GM19452 (cell line): ENCODE measurements around the gene TTR.

Experiments
- ATAC-seq: cut with Tn5 transposase; IDR thresholded peaks from one replicate; pipeline ENCODE4 v1.9.1; 2021; ENCODE audit not compliant: unreplicated experiment

TTR gene

DNA sequence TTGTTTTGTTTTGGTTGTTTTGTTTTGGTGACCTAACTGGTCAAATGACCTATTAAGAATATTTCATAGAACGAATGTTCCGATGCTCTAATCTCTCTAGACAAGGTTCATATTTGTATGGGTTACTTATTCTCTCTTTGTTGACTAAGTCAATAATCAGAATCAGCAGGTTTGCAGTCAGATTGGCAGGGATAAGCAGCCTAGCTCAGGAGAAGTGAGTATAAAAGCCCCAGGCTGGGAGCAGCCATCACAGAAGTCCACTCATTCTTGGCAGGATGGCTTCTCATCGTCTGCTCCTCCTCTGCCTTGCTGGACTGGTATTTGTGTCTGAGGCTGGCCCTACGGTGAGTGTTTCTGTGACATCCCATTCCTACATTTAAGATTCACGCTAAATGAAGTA lies at the start of gene TTR:
Gene TTR, plus strand, starts transcription at position 250 of the 400 bp plus-strand sequence. Its CDS starts 26 bp downstream, at position 276.
- no peak for ATAC-seq

DNA sequence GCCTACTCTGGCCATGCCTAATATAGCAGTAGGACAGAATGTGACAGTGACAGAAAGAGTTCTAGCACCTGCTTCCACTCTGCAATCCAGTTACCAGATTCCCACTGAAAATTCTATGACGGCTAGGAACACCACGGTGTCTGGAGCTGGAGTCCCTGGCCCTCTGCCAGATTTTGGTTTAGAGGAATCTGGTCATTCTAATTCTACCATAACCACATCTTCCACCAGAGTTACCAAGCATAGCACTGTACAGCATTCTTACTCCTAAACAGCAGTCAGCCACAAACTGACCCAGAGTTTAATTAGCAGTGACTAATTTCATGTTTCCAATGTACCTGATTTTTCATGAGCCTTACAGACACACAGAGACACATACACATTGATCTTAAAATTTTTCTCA lies 45.2 kb upstream of the TTR start:
- no peak for ATAC-seq

DNA sequence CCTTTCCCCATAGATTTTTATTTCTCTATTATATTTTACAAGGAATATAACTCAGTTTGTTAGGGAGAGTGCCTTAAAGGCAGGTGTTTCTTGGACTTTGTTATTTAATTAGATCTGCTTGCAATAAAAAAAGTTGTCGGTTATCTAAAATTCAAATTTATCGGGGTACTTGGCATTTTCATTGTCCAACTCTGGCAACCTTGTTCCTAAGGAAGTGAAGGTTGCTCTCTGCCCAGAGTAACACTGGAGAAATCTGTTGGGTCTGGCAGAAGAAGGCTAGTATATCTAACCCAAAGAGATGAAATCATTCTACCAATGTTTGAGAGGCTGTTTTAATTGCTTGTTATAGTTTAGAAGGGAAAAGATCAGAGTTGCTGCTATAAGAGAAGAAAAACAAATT lies 42.8 kb upstream of the TTR start:
- ATAC-seq: no peak

DNA sequence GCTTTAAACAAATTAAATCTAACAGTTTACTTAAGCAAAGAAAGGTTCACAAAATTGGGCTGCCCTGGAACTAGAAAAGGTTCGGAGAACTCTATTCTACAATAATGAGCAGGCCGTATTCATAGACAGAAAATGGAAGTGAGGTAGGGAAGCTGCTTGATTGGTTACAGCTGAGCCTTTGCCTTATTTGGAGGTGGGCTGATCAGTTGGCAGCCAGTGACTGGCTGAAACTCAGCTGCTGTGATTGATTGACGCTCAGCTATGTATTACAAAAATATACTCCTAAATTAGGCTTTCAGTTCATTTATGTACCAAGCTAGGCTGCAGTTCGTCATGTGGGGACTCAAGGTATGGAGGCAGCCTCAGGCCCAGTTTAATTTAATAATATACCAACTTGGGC lies 42.3 kb upstream of the TTR start:
- ATAC-seq: no peak

DNA sequence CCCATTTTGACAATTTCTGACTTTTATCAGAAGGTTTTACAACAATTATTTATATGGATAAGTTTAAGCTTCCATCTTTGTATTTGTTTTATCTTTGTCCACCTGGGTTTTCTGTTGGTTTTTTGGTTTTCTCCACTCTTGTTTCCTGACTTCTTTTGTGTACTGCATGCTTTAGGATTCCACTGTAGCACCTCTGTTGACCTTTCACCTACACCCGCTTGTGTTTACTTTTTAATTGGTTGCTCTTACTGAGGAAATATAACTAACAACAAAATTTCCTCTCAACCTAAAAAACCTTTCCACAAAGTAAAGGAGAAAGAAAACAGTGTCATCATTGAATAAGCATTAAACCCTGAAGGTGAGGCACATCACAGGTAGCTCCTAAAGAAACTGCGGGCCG lies 39.8 kb upstream of the TTR start:
- ATAC-seq: no peak

DNA sequence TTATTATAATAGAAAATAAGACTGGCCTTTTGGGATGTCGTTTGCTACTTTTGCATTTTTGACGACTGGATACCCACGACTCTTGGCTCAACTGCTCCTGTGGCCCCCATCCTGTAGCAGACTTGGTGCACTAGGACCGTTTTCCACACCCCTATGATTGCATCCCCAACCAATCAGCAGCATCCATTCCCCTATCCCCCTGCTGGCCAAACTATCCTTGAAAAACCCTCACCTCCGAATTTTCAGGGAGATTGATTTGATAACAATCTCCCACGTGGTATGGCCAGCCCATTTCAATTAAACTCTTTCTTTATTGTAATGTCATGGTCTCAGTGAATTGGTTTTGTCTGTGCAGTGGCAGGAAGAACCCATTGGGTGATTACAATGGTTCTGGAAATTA lies 37.9 kb upstream of the TTR start:
- no peak for ATAC-seq

DNA sequence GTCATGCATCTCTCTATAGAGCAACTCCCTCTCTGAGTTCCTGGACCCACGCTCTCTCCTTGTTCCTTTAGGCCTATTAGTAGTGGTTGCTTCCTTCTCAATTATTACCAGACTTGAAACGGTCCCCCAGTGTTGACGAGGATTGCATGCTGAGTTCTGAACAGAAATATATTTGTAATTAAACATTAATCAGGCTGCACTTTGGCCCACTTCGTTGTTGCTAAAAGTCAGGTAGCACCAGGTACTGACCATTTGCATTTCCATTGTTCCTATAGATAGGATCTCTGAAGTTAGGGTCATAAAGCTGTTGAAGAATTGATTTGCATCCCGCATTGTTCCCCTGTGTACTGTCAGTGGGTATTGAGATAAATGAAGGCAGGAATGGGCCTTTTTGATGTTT lies 36.9 kb upstream of the TTR start:
- ATAC-seq: no peak

DNA sequence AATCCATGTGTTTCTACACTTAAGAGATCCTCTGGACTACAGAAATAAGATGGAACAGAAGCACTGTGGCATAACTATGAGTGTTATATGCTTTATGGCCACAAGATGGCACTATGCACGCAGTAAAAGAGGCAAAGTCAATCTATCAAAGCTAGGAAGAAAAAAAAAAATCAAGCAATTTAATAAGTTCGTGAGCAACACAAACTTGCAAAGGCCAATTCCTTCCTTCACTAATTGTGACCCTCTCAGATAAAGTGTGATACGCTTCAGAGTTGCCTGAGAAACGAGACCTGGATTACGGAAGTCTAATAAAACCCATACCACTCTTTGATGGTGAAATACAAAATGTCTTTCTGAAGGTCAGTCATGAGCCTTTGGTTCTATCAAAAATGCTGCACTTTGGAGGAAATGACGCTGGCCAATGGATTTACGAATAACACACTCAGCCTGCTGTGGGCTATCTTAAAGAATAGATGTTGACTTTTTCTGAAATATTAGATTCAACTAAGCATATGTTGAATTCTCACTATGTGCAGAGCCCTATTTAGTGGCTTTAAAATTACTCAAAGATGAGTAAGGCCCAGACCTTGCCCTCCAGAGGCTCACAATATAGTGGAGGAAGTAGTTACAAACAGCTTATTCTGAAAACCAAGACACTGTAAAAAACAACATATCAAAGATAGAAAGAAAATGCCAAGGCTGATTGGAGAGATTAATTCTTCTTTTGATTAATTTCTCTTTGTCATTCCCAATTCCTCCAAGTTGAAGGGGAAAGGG lies 35.5 kb upstream of the TTR start:
- ATAC-seq: peak; percentile 75

DNA sequence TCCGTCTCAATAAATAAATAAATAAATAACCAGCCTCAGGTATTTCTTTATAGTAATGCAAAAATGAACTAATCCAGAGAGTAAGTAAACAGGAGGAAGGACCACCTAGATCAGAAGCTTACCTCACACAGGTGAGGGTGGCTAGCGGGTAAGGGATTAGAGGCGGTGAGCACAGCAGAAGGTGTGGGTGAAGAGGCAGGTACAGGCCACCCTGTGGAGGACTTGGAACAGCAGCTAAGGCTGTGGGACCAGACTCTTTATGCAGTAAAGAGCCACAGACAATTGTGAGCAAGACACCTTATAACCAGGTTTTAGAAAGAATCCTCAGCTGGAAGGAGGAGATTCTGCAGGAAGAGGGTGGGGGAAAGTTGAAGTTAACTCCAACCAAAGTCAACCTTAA lies 34.2 kb upstream of the TTR start:
- ATAC-seq: no peak

DNA sequence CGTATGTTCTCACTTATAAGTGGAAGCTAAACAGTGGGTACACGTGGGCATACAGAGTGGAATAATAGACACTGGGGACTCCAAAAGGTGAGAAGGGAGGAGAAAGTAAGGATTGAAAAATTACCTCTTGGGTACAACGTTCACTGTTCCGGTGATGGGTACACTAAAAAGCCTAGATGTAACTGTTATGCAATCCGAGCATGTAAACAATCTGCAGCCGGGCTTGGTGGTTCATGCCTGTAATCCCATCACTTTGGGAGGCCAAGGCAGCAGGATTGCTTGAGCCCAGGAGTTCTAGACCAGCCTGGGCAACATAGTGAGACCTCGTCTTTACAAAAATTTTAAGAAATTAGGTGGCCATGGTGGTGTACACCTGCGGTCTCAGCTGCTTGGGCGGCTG lies 33.1 kb upstream of the TTR start:
- no peak for ATAC-seq

DNA sequence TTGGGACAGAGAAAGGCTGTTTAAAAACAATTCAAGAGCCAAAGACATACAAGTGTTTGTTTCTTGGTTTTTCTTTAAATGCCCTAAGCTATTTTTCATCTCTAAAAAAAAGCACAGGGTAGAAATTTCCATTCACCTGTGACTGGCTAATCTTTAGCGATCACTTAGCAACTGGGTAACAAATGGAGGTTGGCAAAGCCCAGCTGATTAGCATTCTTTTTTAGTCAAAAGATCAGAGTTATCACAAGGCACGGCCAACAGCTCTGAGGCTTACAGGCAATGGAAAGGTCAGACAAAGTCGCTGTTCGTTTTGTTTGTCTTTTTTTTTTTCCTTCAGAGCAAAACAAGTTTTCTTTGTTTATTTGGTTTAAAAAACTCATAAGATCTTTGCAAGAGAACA lies 29.0 kb upstream of the TTR start:
- no peak for ATAC-seq

DNA sequence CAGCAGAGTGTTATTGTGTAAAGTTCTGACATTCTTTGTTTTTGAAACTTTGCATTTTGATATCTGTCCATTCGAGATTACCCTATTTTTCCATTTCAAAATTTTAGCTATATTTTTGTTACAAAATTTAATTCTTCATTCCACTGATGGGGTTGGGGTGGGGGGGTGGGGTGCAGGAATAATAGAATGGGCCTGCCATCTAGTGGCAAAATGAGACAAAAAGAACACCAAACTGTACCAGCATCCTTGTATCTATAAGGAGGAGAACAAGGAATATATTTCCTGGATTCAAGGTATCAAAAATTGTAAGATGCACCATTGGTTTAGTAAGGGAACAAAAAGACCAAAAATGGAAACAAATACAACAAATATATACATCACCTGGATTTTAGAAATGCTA lies 27.9 kb upstream of the TTR start:
- ATAC-seq: no peak

DNA sequence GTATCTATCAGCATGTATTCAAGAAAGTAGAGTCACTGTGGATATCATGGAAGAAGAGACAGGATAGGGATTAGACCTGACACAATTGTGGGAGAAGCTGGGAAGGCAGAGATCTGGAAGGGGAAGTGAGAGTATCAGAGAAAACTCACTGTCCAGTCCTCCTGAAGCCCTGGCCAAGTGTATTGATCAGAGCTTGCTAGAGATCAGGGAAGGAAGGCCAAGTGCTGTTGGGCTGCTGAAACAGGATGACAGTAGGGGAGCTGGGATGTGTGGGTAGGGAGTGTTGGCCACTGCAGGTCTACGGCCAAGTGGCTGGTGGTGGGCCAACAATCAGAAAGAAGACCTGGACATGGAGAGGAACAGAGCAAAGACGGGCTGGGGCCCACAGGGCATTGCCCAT lies 26.3 kb upstream of the TTR start:
- ATAC-seq: no peak

DNA sequence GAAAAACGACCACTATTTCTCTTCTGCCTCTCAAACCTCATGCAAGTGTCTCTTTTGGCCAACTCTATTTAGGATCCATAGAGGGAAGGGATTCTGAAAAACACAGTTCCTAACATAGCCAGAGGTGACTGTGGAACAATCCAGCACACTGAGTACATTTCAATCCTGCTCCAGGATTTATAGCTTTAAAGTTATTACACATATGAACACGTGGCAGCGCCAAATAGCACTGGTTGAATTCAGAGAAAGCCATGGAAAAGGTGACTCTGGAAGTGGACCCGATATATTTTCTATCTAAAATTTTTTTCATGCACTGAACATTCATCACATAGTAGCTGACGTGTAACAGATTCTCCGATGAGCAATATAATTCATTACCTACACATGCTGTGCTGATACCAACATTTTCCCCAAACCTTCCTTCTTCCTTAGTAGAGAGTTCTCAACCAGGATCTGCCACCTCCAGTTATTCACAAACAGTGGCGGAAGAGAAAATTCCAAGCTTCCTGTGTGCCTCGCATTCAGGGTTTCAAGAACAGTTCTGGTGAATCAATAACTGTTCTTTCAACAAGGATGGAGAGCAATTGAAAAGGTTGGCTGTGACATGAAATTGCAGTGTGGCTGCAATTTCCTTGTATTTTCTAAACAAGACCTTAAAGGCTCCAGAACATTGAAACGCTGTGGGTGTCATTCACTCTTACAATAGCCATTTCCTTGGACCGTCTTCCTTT lies 25.7 kb upstream of the TTR start:
- ATAC-seq: no peak

DNA sequence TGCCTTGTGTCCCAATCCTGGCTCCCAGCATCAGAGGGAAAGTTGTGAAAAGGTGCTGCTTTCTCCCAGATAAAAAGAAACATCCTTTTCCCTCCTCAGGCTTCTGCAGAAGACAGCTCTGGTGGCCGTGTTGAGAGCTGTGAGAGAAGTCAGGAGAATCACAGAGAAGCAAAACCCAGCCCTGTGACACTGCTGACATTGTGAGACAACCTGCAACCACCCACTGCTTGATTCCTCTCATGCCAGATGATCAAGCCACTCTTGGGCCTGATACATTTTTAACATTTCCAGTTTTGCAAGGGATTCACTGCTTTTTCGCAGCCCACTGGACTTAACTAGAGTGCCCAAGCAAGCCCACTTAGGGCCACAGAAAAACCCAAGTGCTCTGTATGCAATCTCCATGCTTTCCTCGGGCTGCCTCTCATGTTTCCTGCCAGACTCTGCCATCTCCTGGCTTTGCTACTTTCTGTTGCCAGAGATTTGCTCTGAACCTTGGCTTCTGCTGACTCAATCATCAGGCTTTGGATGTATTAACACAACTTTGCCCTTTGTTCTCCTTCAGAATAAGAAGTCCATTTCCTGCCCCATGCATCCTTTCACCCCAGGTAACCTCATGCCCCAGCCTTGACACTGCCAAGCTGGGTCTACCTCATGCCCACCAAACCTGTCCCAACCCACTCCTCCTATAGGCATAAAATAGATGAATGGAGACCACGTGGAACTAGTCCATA lies 24.9 kb upstream of the TTR start:
- ATAC-seq: no peak

DNA sequence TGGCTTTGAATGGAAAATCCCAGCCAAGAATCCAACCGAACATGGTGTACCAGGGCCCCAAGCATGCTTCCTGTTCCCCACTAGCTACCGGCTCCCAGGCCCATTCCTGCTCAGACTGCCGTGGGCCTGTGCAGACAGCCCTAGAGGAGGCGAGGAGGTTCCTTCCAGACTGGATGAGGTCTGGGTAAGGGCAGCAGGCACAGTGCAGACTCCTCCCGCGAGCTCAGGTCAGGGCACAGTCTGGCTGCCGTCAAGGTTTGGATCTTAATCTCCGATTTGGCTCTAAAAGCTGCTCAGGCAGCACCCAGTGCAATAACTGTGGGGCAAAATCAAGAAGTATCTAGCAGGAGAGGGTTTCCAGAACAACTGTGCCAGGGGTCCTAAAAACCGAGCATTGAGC lies 19.3 kb upstream of the TTR start:
- ATAC-seq: no peak

DNA sequence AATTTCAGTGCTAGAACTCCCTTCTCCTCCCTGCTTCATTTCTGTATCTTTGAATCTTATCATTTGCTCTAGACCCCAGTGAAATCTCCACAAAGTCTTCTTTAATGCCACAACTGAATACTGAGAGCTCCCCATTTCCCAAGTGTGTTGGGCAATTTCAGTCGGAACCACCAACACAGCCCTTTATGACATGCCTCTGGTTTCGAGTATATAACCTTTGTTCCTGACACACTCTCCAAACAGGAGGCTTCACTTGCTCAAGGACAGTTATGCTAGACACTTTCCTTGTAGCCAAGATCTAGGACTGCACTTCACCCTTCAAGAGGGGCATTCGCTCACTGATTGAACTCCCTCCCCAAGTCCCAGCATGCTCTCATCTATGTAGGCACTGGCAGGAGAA lies 18.6 kb upstream of the TTR start:
- no peak for ATAC-seq

DNA sequence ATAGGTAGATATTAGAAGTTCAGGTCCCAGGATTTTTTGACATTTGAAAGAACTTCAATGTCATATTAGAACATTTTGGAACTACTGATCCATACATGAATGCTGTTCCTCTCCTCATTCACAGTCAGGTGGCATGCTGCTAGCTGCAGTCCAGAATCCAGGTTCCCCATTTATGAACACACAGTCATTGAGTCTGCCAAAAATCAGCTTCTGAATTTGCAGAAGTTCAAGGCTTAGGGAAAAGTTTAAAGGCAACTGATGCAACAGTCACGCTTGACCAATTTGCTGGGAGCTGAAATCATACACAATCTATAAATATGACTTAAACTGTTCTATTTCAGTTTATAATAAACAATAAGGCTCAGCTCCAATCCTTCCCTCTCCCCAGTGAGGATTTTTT lies 17.3 kb upstream of the TTR start:
- ATAC-seq: no peak

DNA sequence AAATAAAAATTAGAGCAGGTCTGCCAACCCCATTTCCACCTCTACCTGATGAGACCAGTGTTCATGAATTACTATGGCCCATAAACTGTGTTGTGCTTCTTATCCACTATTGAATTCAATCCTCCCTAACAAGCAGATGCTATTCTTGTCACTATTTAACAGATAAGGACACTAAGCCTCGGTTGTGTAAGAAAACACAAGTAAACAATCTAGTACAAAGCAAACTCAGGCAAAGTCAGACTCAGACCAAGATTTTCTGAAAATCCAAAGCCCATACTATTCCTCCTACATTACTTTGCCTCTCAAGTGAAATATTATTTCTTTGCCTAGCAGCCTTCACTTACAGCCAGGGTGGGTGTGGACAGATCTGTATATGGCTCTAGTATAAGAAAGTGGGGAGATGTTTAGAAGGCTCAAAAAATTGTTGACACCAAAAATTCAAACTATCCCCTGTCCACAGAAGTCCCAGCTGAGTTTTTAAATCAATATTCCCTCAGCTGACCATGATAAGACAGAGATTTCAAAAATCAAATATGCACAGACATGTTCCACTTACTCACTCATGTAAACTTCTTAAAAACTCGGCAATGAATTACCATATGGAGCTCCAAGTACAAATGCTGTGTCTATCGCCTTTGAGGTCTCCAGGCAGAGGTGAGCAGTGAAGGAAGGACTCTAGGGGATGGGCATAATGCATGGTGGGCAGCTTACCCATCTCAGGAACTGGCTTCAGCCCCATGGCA lies 16.0 kb upstream of the TTR start:
- ATAC-seq: no peak

DNA sequence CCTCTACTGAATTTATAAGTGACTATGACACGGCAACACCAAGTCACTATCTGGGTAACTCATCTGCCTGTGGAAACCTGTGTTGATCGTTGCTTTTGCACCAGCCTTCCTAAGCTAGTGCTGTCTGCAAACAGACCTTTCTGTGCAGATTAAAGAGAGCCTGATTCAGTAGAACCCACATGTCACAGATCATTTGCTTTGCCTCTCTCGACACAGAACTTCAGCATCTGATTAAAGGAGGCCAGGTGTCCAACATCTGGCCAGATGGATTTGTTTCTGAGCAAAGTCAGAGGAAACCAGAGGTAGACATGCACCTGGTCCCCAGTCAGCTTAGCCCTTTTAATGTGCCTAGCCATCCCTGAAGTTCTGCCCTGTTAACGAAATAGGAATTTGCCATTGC lies 15.0 kb upstream of the TTR start:
- peak; percentile 70 for ATAC-seq

DNA sequence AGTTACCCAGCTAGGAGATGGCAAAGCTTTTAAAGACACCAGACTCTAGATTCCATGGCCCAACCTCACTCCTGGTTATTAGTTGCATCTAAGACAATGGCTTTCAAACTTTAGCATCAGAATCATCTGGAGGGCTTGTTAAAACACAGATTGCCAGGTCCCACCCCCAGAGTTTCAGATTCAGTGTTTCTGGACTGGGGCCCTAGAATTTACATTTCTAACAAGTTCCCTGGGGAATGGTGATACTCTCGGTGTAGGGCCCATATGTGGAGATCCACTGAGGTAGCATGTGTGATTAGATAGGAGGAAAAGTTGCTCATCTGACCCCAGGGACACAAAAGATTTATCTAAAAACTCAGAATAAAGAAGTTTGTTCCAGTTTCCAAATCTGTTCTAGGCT lies 14.5 kb upstream of the TTR start:
- ATAC-seq: peak; percentile 28
